H1 (cell line): Measurements from ENCODE around the gene FOXO6. TPM values are rescaled to one million over a fixed set of nuclear protein-coding genes. Genes with fewer than 3 reads are reported as not detected.

ENCODE experiments used
- CTCF ChIA-PET: fragments of 300-600 bp; sonication (Branson Sonifier 250); formaldehyde crosslinking; loops from one replicate; lab custom pipeline; 2021; ENCODE audit not compliant: partially characterized antibody; lab: Charles Lee
- POLR2A ChIA-PET: fragments of 300-600 bp; sonication (Branson Sonifier 250); formaldehyde crosslinking; loops from one replicate; lab custom pipeline; 2021; ENCODE audit warnings: inconsistent platforms; ENCODE audit not compliant: partially characterized antibody; lab: Charles Lee
- DNase-seq, 2 experiments: peaks; one replicate each; pipeline versions ENCODE4 v3.0.0 to v3.0.0-alpha.2; 2010 to 2022; ENCODE audit warnings: low spot score in 2 of 2, low read depth in 1 of 2, mixed read lengths in 1 of 2
- FAIRE-seq: peaks from 2 replicates; lab custom pipeline; 2011; peaks lifted over from hg19 to GRCh38; lab: Jason Lieb, UNC
- H2AFZ ChIP-seq: 2 replicates; pipeline ENCODE4 v1.8.1; 2012; ENCODE audit warnings: low read length, inconsistent platforms
- H2AK5ac ChIP-seq: 2 replicates; pipeline ENCODE4 v1.6.1; 2013; ENCODE audit warnings: low read depth, low read length
- H2BK120ac ChIP-seq: replicated peaks from 2 replicates; pipeline ENCODE3; 2013; ENCODE audit warnings: low read depth, low read length, inconsistent platforms
- H2BK12ac ChIP-seq: 2 replicates; pipeline ENCODE4 v1.6.1; 2013; ENCODE audit warnings: low read depth, low read length
- H2BK15ac ChIP-seq: 2 replicates; pipeline ENCODE4 v1.6.1; 2013; ENCODE audit warnings: low read length
- H2BK20ac ChIP-seq: 2 replicates; pipeline ENCODE4 v1.6.1; 2013; ENCODE audit warnings: low read length
- H2BK5ac ChIP-seq: 2 replicates; pipeline ENCODE4 v1.6.1; 2013; ENCODE audit warnings: low read depth, low read length
- H3K14ac ChIP-seq: 2 replicates; pipeline ENCODE4 v1.6.1; 2013; ENCODE audit warnings: inconsistent platforms; ENCODE audit not compliant: insufficient read length
- H3K18ac ChIP-seq: 2 replicates; pipeline ENCODE4 v1.6.1; 2013; ENCODE audit warnings: low read length; ENCODE audit errors: extremely low read depth
- H3K23ac ChIP-seq: 2 replicates; pipeline ENCODE4 v1.6.1; 2013; ENCODE audit warnings: inconsistent platforms; ENCODE audit not compliant: insufficient read length
- H3K23me2 ChIP-seq: 2 replicates; pipeline ENCODE4 v1.6.1; 2013; ENCODE audit warnings: low read depth, low read length
- H3K27ac ChIP-seq: 2 replicates; pipeline ENCODE4 v1.6.1; 2011; ENCODE audit warnings: low read depth, low read length, inconsistent platforms
- H3K27me3 ChIP-seq, 4 experiments: replicated peaks in 1 of 4; 1 replicate in 1 of 4; 2 replicates in 3 of 4; pipeline versions ENCODE4 v1.6.1 to v1.8.1; 2011 to 2013; ENCODE audit warnings: low read length in 3 of 4, mild to moderate bottlenecking in 3 of 4, inconsistent platforms in 2 of 4, mixed read lengths in 2 of 4, moderate library complexity in 1 of 4; ENCODE audit not compliant: control insufficient read depth in 3 of 4, insufficient read depth in 3 of 4; ENCODE audit errors: extremely low read depth in 1 of 4
- H3K36me3 ChIP-seq, 4 experiments: 2 replicates each; pipeline versions ENCODE4 v1.6.1 to v1.8.1; 2011 to 2013; ENCODE audit warnings: mild to moderate bottlenecking in 4 of 4, low read length in 3 of 4, moderate library complexity in 2 of 4, control low read depth in 1 of 4, inconsistent platforms in 1 of 4; ENCODE audit not compliant: insufficient read depth in 4 of 4, control insufficient read depth in 2 of 4
- H3K4ac ChIP-seq: replicated peaks from 2 replicates; pipeline ENCODE3; 2013; ENCODE audit warnings: low read length, low read depth, mixed read lengths, inconsistent platforms; ENCODE audit not compliant: insufficient read length
- H3K4me1 ChIP-seq, 4 experiments: replicated peaks in 1 of 4; 1 replicate in 1 of 4; 2 replicates in 3 of 4; pipeline versions ENCODE4 v1.6.1 to v1.8.1; 2011 to 2013; ENCODE audit warnings: low read length in 3 of 4, inconsistent platforms in 2 of 4, mixed read lengths in 1 of 4; ENCODE audit not compliant: insufficient read depth in 4 of 4, control insufficient read depth in 3 of 4
- H3K4me2 ChIP-seq, 2 experiments: 2 replicates each; pipeline versions ENCODE4 v1.6.1 to v1.8.1; 2011 to 2013; ENCODE audit warnings: low read depth in 2 of 2, low read length in 2 of 2, control low read depth in 1 of 2, inconsistent platforms in 1 of 2, mild to moderate bottlenecking in 1 of 2; ENCODE audit not compliant: insufficient read depth in 1 of 2
- H3K4me3 ChIP-seq, 4 experiments: fragments of 200-600, 300-600 bp in 1 of 4; sonication (generic), shearing (Covaris generic), sonication (Bioruptor Twin) in 1 of 4; 2 replicates each; pipeline versions ENCODE4 v1.5.1 to v1.8.1; 2011 to 2016; ENCODE audit warnings: low read length in 4 of 4, low read depth in 3 of 4, control low read depth in 2 of 4, inconsistent platforms in 2 of 4, mild to moderate bottlenecking in 2 of 4, mixed read lengths in 1 of 4, moderate library complexity in 1 of 4; ENCODE audit not compliant: insufficient read depth in 2 of 4; ENCODE audit errors: extremely low read depth in 1 of 4
- H3K56ac ChIP-seq: replicated peaks from 2 replicates; pipeline ENCODE3; 2013; ENCODE audit warnings: low read depth, mild to moderate bottlenecking, mixed read lengths, low read length, inconsistent platforms; ENCODE audit not compliant: insufficient read length
- H3K79me1 ChIP-seq: 2 replicates; pipeline ENCODE4 v1.6.1; 2013; ENCODE audit warnings: low read depth, low read length, control low read depth
- H3K79me2 ChIP-seq, 2 experiments: 2 replicates each; pipeline versions ENCODE4 v1.6.1 to v1.8.1; 2012 to 2013; ENCODE audit warnings: low read length in 2 of 2, mild to moderate bottlenecking in 2 of 2, inconsistent platforms in 1 of 2; ENCODE audit not compliant: insufficient read depth in 2 of 2, control insufficient read depth in 1 of 2
- H3K9ac ChIP-seq, 4 experiments: replicated peaks in 1 of 4; 1 replicate in 1 of 4; 2 replicates in 3 of 4; pipeline versions ENCODE4 v1.6.1 to v1.8.1; 2011 to 2013; ENCODE audit warnings: low read depth in 3 of 4, low read length in 3 of 4, control low read depth in 2 of 4, mild to moderate bottlenecking in 2 of 4, moderate library complexity in 2 of 4, inconsistent platforms in 1 of 4; ENCODE audit errors: extremely low read depth in 1 of 4
- H3K9me3 ChIP-seq, 2 experiments: 2 replicates each; pipeline versions ENCODE4 v1.6.1 to v1.8.1; 2012 to 2013; ENCODE audit warnings: mild to moderate bottlenecking in 2 of 2, moderate library complexity in 2 of 2, control low read depth in 1 of 2, inconsistent platforms in 1 of 2, low read depth in 1 of 2, low read length in 1 of 2, mixed read lengths in 1 of 2; ENCODE audit not compliant: insufficient read depth in 2 of 2
- H4K20me1 ChIP-seq, 2 experiments: replicated peaks in 1 of 2; 2 replicates each; pipeline versions ENCODE3 to v1.8.1; 2011 to 2013; ENCODE audit warnings: inconsistent platforms in 2 of 2, low read length in 2 of 2, mild to moderate bottlenecking in 1 of 2; ENCODE audit not compliant: insufficient read depth in 2 of 2, control insufficient read depth in 1 of 2
- H4K5ac ChIP-seq: 2 replicates; pipeline ENCODE4 v1.6.1; 2013; ENCODE audit warnings: low read length, low read depth, mixed read lengths, inconsistent platforms; ENCODE audit not compliant: insufficient read length
- H4K8ac ChIP-seq: 2 replicates; pipeline ENCODE4 v1.8.0; 2013; ENCODE audit warnings: mild to moderate bottlenecking, moderate library complexity, low read length, inconsistent platforms; ENCODE audit not compliant: insufficient read depth; ENCODE audit errors: extremely low read depth
- H4K91ac ChIP-seq: replicated peaks from 2 replicates; pipeline ENCODE3; 2013; ENCODE audit warnings: low read length, mixed read lengths, inconsistent platforms; ENCODE audit not compliant: insufficient read length
- EP300 ChIP-seq, 2 experiments: IDR thresholded peaks; 1 replicate in 1 of 2; 2 replicates in 1 of 2; pipeline ENCODE4 v1.6.1; 2011 to 2012; ENCODE audit warnings: low read depth in 2 of 2, low read length in 2 of 2, mild to moderate bottlenecking in 2 of 2, borderline replicate concordance in 1 of 2, inconsistent platforms in 1 of 2, moderate library complexity in 1 of 2
- GABPA ChIP-seq: IDR thresholded peaks from 2 replicates; pipeline ENCODE4 v1.6.1; 2011; ENCODE audit warnings: mild to moderate bottlenecking, low read length, moderate library complexity, borderline replicate concordance; ENCODE audit not compliant: insufficient read depth
- RAD21 ChIP-seq, 2 experiments: IDR thresholded peaks in 1 of 2; conservative IDR thresholded peaks in 1 of 2; 2 replicates each; pipeline ENCODE4 v1.6.1; 2011; ENCODE audit warnings: low read depth in 2 of 2, low read length in 2 of 2, improper control_type of control experiment in 1 of 2, inconsistent platforms in 1 of 2, mild to moderate bottlenecking in 1 of 2, moderate library complexity in 1 of 2
- RNF2 ChIP-seq: fragments of 200-900, 300-1000 bp; sonication (generic); IDR thresholded peaks from 2 replicates; pipeline ENCODE4 v1.7.1; 2016; ENCODE audit warnings: borderline replicate concordance, low read depth, mild to moderate bottlenecking, antibody characterized with exemption, low read length; ENCODE audit not compliant: poor library complexity, severe bottlenecking; ENCODE audit errors: missing control alignments
- SP1 ChIP-seq: IDR thresholded peaks from 2 replicates; pipeline ENCODE4 v1.6.1; 2011; ENCODE audit warnings: low read depth, low read length
- TAF1 ChIP-seq: IDR thresholded peaks from 2 replicates; pipeline ENCODE4 v1.6.1; 2011; ENCODE audit warnings: mild to moderate bottlenecking, low read depth, low read length
- TAF7 ChIP-seq: optimal IDR thresholded peaks from 2 replicates; pipeline ENCODE3; 2011; ENCODE audit warnings: low read depth, mild to moderate bottlenecking, inconsistent platforms, low read length, moderate library complexity, borderline replicate concordance
- TBP ChIP-seq: IDR thresholded peaks from 2 replicates; pipeline ENCODE4 v1.6.1; 2011; ENCODE audit warnings: low read depth, low read length, improper control_type of control experiment
- TCF12 ChIP-seq: IDR thresholded peaks from 2 replicates; pipeline ENCODE4 v1.6.1; 2011; ENCODE audit warnings: low read depth, mild to moderate bottlenecking, low read length
- TEAD4 ChIP-seq: IDR thresholded peaks from 2 replicates; pipeline ENCODE4 v1.6.1; 2012; ENCODE audit warnings: low read depth, low read length, inconsistent platforms, mixed read lengths
- WGBS, 2 experiments: shearing (Covaris generic) in 1 of 2; methylation state at CpG; one replicate each; pipeline versions ENCODE4 v1.1.6 to v1.1.7; 2013 to 2015; ENCODE audit warnings: low lambda C conversion rate in 2 of 2, mixed read lengths in 2 of 2, inconsistent platforms in 1 of 2, low coverage in 1 of 2, missing lambda C conversion rate in 1 of 2; ENCODE audit not compliant: insufficient replicate concordance in 2 of 2, insufficient coverage in 1 of 2, insufficient read length in 1 of 2; ENCODE audit errors: extremely low coverage in 1 of 2, missing lambda C conversion rate in 1 of 2; 5-methylcytosine and 5-hydroxymethylcytosine counted together
- polyA plus RNA-seq, 7 experiments: library from polyadenylated mRNA; depleted of rRNA in 3 of 7; stranded (reverse) in 5 of 7; unstranded in 2 of 7; fragments of >200 nt in 5 of 7; fragments of 200-250 nt in 2 of 7; gene quantifications; 1 replicate in 5 of 7; 2 replicates in 1 of 7; 4 replicates in 1 of 7; pipeline versions ENCODE4 v1.2.1 to v1.2.3, GENCODE V29; 2011 to 2013; ENCODE audit warnings: missing spikeins in 2 of 7, mixed read lengths in 2 of 7
- total RNA-seq: library from RNA; stranded (reverse); fragmentation: NEBNext Ultra II Directional; extraction: Animal tissue kit (Norgen Biotek cat#: 25700); gene quantifications from 2 replicates; pipeline ENCODE4 v1.2.1, GENCODE V29; 2021
- TF ChIP-seq, protein P1 (sequence below): IDR thresholded peaks from 2 replicates; pipeline ENCODE4 v1.6.1; 2011; ENCODE audit warnings: low read depth, mild to moderate bottlenecking, low read length; ENCODE audit not compliant: insufficient read depth

The FOXO6 gene
- total and polyA plus RNA-seq, 2 of the 8 experiments (the other 6 are each of a cell fraction or from before 2014, with no cell fraction given): 0.59 to 3.0 TPM

DNA sequence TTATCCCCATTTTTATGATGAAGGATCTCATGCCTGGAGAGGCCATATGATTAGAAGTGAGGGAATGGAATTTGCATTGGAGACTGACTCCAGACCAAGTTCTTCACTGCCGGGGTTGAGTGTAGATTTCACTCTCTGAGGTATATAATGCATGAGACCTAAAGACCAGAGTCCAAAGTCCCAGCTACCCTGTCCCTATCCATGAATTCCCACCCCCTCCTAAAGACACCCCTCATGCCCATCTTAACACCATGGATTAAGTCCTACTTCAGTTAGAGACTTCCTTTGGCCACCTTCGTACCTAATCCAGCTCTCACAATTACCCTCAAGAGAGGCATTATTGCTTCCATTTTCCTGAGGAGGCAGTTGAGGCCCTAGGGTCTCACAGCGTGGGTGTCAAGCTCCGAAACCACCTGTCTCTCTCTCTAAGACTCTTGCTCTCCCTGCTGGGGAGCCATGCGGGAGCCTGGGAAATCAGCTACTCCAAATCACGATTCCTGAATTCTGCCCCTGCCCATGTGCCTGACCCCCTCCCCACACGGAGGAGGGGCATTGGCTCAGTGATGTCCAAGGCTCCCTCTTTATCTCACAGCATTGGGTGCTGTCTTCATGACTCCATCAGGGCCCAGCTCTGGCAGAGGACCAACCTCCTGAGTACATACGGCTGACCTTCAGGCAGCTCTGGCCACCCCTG lies 11.7 kb upstream of the FOXO6 start:
- Histone ChIP-seq H4K8ac (no peak overlapping the region), H3K14ac (no peak overlapping the region), H2BK12ac (no peak overlapping the region), H3K18ac (no peak overlapping the region), H2BK20ac (no peak overlapping the region), H3K79me2 (no peaks in the 10 kb centered on the region), H3K23me2 (no peaks in the 10 kb centered on the region), H2BK5ac (no peak overlapping the region), H2BK120ac (no peak overlapping the region), H4K91ac (no peak overlapping the region), H3K9ac (no peak overlapping the region), H2AK5ac (no peak overlapping the region), H3K23ac (no peak overlapping the region), H3K27ac (no peak overlapping the region), H4K20me1 (no peaks in the 10 kb centered on the region), H3K27me3 (peaks cover 0 to 2% (median 0%) of the 10 kb centered on the region in 4 experiments; a peak in 1 of 7 replicates), H2AFZ (no peak overlapping the region), H3K4ac (no peak overlapping the region), H4K5ac (no peak overlapping the region), H3K56ac (no peak overlapping the region), H2BK15ac (no peak overlapping the region), H3K79me1 (no peaks in the 10 kb centered on the region), H3K4me2 (no peak overlapping the region), H3K4me1 (peaks cover 0 to 3% (median 0%) of the 10 kb centered on the region in 4 experiments; a peak in 1 of 7 replicates), H3K36me3 (no peaks in the 10 kb centered on the region), H3K4me3 (no peak overlapping the region), H3K9me3 (no peaks in the 10 kb centered on the region)
- POLR2A ChIA-PET: interaction anchor here (0.7 kb wide), 1 partner anchor 147 kb away, joined by 3 read pairs; no protein-coding TSS in a partner anchor
- 84% methylated on average over 8 of the region's 8 CpGs; no CpG with 5 or more reads in 1 of the 2 experiments for WGBS, 2 experiments
- CTCF ChIA-PET: interaction anchor here (1.1 to 3.7 kb wide), 4 partner anchors 10 to 66 kb away, joined by 3 to 18 read pairs (median 10); no protein-coding TSS in a partner anchor
- DNase-seq: peak in 1 of 2 experiments; percentile 34
- no peak for FAIRE-seq
- TF ChIP-seq RNF2: no peak
- TF ChIP-seq RAD21 (IDR thresholded peaks at IDR 0.05 in 1 of 2, conservative IDR thresholded peaks at IDR 0.05 in 1 of 2; ENCODE audit: low read depth in 2 of 2, low read length in 2 of 2): no peak
- no peak for TF ChIP-seq SP1
- TF ChIP-seq GABPA: no peak
- TF ChIP-seq EP300 (IDR thresholded peaks at IDR 0.05; ENCODE audit: borderline replicate concordance in 1 of 2, low read depth in 2 of 2, low read length in 2 of 2): no peak
- no peak for TF ChIP-seq TEAD4
- no peak for TF ChIP-seq TAF7
- TF ChIP-seq TCF12: no peak
- TF ChIP-seq, protein P1, sequence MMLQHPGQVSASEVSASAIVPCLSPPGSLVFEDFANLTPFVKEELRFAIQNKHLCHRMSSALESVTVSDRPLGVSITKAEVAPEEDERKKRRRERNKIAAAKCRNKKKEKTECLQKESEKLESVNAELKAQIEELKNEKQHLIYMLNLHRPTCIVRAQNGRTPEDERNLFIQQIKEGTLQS: no peak
- no peak for TF ChIP-seq TBP
- TF ChIP-seq TAF1: no peak
